ENCODE data around the gene CDRT15L2.
"Not testable (repeated sequence)": the region's sequence is repeated elsewhere in the genome, so short reads cannot be mapped to it uniquely, and the experiment has no call there.

CDRT15L2 gene

GRCh38 chr17:20579424-20579823, at the start of gene CDRT15L2:
CDRT15L2 (plus strand) TSS chr17:20579724; CDS start chr17:20579744, 20 bp downstream.
- not testable (repeated sequence) for DNase-seq (ENCODE audit: low read depth); H3K4me3 ChIP-seq (ENCODE audit: low read length)

- H3K4me3 ChIP-seq (ENCODE audit: low read length); DNase-seq (ENCODE audit: low read depth): not testable (repeated sequence)
These were observed 49.4 kb upstream of the CDRT15L2 start for GRCh38 chr17:20530104-20530503.

GRCh38 chr17:20532544-20533090, 46.9 kb upstream of the CDRT15L2 start:
- H3K4me3 ChIP-seq (ENCODE audit: low read length) = peak overlapping the region; percentile 45

GRCh38 chr17:20533206-20533605, 46.3 kb upstream of the CDRT15L2 start:
- peak overlapping the region; percentile 45 for H3K4me3 ChIP-seq (ENCODE audit: low read length)
- DNase-seq (ENCODE audit: low read depth) = not testable (repeated sequence)

More at GRCh38 chr17:20532544-20533090, 46.9 kb upstream of the CDRT15L2 start:
- peak; percentile 11 for DNase-seq (ENCODE audit: low read depth)

- DNase-seq (ENCODE audit: low read depth) = peak; percentile 59
These were observed 44.6 kb upstream of the CDRT15L2 start for GRCh38 chr17:20534711-20535550.

GRCh38 chr17:20540414-20540813, 39.1 kb upstream of the CDRT15L2 start:
- not testable (repeated sequence) for DNase-seq (ENCODE audit: low read depth); H3K4me3 ChIP-seq (ENCODE audit: low read length)

More at GRCh38 chr17:20534711-20535550, 44.6 kb upstream of the CDRT15L2 start:
- H3K4me3 ChIP-seq (ENCODE audit: low read length) = not testable (repeated sequence)

- peak; percentile 20 for DNase-seq (ENCODE audit: low read depth)
- H3K4me3 ChIP-seq (ENCODE audit: low read length) = not testable (repeated sequence)
These were observed 38.7 kb upstream of the CDRT15L2 start for GRCh38 chr17:20540865-20541264.

GRCh38 chr17:20541853-20542546, 37.5 kb upstream of the CDRT15L2 start:
- peak; percentile 52 for DNase-seq (ENCODE audit: low read depth)
- H3K4me3 ChIP-seq (ENCODE audit: low read length) = not testable (repeated sequence)
- TF ChIP-seq CTCF (IDR thresholded peaks at IDR 0.05; ENCODE audit: insufficient read depth, low read depth, low read length, missing control alignments) = peak; percentile 24

- not testable (repeated sequence) for DNase-seq (ENCODE audit: low read depth)
These were observed 31.6 kb upstream of the CDRT15L2 start for GRCh38 chr17:20547923-20548322.

GRCh38 chr17:20552920-20553319, 26.6 kb upstream of the CDRT15L2 start:
- not testable (repeated sequence) for H3K4me3 ChIP-seq (ENCODE audit: low read length); DNase-seq (ENCODE audit: low read depth)

More at GRCh38 chr17:20547923-20548322, 31.6 kb upstream of the CDRT15L2 start:
- H3K4me3 ChIP-seq (ENCODE audit: low read length) = not testable (repeated sequence)

GRCh38 chr17:20554728-20555127, 24.8 kb upstream of the CDRT15L2 start:
- DNase-seq (ENCODE audit: low read depth); H3K4me3 ChIP-seq (ENCODE audit: low read length): not testable (repeated sequence)

- H3K4me3 ChIP-seq (ENCODE audit: low read length); DNase-seq (ENCODE audit: low read depth): not testable (repeated sequence)
These were observed 24.2 kb upstream of the CDRT15L2 start for GRCh38 chr17:20555135-20556010.

- DNase-seq (ENCODE audit: low read depth) = not testable (repeated sequence)
These were observed 21.4 kb upstream of the CDRT15L2 start for GRCh38 chr17:20558096-20558495.

GRCh38 chr17:20559018-20559417, 20.5 kb upstream of the CDRT15L2 start:
- H3K4me3 ChIP-seq (ENCODE audit: low read length) = not testable (repeated sequence)

More at GRCh38 chr17:20558096-20558495, 21.4 kb upstream of the CDRT15L2 start:
- not testable (repeated sequence) for H3K4me3 ChIP-seq (ENCODE audit: low read length)

More at GRCh38 chr17:20559018-20559417, 20.5 kb upstream of the CDRT15L2 start:
- not testable (repeated sequence) for DNase-seq (ENCODE audit: low read depth)
